Measurements from ENCODE around the gene NPR2.

NPR2 gene

DNA sequence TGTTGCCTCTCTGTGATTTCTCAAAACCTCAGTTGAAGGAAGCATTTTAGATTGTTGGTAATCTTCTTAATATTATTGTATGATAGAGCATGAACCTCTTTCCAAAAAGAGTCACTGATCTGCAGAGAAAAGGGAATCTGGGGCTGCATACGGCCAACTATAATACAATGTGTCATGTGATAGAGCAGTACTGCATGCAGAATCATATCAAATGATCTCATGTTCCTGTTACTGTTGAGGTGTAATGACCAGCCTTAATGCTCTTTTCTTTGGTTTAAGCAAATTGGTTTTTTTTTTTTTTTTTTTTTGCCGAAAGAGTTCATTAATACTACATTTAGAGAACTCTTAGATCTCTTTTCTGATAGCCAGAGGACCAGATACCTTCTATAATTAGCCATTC lies 24.4 kb upstream of the NPR2 start:
- no peak for DNase-seq

DNA sequence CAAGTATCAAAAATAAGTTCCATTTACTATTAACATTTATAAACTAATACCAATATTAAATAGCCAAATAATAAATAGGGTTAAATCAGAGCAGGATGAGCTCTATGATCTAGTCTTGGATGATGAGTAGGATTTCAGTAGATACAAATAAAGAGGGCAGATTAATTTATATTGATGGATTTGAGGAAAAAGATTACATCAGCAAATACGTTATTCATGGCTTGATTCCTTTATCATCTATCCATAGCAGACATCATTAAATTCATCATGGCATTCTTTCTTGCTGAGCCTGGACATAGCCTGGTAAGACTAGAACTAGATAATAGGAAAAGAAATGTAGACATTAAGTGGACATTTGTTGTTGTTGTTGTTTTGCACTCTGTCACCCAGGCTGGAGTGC lies 23.9 kb upstream of the NPR2 start:
- DNase-seq = no peak

DNA sequence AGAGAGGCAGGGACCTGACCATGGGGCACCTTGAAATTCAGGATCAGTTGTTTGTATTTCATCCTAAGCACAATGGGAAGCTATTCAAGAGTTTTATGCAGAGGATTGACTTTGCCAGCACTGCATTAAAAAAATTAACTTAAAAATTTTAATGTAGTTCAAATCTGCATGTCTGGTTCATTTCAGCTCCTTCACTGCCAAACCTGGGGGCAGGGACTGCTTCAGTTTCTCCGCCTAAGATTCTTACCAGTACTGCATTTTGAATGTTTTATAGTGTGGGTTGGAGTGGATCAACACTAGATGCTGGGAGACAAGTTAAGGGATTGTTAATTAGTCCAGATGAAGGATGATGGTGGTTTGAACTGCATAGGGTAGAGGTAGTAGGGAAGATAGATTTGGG lies 21.6 kb upstream of the NPR2 start:
- DNase-seq = no peak

DNA sequence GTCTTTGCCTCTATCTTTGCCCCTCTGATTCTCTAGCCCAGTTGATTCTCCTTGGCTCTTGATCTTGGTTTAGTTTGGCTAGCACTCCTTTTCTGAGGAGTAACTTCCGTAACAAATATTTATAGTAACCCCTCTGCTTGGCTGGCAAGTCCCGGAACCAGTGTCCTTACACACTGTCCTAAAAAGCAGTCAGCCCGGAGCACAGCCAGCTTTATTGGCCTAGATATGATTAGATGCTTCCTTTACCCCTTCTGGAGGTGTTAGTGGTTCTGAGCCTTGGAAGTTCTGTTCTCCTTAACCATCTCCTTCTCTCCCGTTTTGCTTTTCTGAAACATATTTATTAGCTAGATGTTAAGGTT lies 20.3 kb upstream of the NPR2 start:
- DNase-seq = no peak

DNA sequence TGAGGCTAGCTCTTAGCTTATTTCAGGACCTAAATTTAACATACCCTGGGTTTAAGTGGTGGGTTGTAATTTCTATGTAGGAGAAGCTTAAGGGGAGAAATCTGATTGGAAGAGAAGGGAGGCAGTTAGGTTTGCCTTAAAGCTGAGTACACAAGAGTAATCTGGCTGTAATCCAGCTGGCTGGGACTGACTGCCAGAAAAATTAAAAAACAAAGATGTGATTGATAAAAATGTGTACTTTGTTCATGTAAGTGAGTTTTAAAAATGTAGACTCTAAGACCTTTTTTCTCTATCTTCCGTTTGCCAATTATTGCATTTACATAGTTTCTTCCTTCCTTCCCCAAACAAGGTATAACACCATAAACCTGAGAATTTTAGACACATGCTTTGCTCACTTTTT lies 19.9 kb upstream of the NPR2 start:
- no peak for DNase-seq

DNA sequence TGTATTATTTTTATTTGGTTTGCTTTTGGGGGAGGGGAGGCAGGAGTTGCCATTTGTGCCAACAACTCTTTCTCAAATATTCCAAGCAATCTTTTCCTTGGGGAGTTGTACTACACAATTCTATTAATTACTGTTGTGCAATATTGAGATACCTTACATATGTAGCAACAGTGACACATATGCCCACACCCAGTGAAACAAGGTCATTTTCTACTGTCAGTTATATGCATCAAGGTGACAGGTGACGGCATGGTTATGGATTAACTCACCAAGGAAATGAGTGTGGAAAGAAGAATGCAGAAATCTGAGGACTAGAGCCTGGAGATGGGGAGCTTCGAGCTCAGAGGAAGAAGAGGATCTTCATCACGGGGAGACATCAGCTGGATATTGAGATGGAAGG lies 19.4 kb upstream of the NPR2 start:
- no peak for DNase-seq

DNA sequence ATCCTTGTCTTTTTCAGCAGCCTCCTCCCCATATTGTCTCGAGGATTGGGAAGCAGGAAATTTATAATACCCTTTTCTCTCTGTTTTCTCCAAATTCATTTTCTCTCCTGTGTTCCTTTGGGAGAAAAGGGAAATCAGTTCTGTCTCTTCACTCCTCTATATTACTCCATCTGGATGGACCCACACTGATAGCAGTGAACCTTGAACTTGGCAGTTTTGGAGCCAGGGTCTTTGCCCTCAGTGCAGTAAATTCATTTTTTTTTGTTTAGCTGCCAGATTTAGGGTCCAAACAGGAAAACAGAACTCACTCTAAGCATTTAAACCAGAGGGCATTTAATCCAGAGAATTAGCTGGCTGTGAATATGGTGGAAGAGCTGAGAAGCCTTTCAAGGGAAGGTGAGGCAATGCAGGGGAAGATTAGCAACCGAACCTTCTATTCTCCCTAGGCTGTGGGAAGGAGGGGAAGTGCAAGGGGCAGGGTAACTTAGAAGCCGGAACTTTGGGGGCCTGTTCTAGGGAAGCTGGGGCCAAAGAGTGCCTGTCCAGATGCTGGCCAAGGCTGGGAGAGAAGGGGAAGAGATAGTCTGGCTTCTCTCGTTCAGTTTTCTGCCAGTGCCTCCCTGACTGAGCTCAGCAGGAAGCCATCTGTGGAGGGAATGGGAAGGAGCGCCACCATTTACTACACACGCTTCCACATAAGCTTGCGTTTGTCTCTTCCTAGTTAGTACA lies 16.3 kb upstream of the NPR2 start:
- no peak for DNase-seq

DNA sequence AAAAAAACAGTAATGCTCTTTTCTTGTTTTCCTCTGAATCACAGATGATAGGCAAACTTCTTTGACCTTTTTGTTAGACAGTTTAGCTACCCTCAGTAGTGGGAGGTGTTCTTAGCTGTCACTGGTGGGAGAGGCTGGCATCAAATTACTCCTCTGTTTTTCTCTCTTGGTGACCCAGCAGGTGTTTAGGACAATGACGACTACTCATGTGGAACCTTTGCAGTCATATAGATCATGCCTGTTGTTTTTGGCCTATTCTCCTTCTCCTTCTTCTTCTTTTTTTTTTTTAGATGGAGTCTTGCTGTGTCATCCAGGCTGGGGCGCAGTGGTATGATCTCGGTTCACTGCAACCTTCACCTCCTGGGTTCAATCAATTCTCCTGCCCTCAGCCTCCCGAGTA lies 15.4 kb upstream of the NPR2 start:
- no peak for DNase-seq

DNA sequence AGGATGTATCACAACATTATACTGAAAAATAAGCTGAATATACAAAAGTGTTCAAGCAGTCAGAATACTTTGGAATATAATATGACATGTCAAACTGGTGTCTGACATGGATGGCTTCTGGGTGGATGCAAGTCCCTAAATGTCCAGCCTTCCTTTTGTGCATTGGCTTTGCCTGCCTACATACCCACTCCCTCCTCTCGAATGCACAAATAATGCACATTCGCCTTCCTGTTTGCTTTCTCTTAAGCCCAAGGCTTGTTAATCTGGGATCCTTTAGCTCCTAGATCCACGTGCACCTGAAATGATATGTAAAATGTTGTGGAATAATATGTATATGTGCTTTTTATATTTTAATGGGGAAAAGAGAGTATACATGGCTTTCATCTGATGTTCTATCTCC lies 12.9 kb upstream of the NPR2 start:
- no peak for DNase-seq

DNA sequence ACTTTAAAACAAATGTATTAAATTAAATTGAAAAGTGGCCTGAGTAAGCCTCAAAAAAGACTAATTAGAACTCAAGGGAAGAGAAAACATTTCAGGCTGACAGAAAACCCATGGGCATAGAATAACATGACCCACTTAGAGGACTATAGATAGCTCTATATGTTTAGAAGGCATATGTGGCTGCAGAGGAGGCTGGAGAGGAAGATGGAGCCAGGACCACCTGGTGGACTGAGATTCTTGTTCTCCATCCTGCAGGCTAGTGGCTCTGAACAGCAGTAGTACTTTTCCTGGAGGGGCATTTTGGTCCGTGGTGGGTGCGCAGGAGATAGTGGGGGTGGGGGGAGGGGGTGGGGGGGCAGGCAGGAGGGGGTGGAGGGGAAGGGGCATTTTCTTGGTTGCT lies 10.3 kb upstream of the NPR2 start:
- DNase-seq = no peak

DNA sequence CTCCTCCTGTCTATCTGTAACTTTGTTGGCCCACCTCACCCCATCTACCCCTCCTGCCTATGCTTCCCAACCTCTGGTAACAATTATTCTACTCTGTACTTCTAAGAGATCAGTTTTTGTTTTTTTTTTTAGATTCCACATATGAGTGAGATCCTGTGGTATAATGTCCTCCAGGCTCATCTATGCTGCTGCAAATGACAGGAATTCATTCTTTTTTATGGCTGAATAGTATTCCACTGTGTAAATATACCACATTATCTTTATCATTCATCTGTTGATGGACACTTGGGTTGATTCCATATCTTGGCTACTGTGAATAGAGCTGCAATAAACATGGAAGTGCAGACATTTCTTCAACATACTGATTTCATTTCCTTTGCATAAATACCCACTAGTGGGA lies 8.0 kb upstream of the NPR2 start:
- DNase-seq = no peak

DNA sequence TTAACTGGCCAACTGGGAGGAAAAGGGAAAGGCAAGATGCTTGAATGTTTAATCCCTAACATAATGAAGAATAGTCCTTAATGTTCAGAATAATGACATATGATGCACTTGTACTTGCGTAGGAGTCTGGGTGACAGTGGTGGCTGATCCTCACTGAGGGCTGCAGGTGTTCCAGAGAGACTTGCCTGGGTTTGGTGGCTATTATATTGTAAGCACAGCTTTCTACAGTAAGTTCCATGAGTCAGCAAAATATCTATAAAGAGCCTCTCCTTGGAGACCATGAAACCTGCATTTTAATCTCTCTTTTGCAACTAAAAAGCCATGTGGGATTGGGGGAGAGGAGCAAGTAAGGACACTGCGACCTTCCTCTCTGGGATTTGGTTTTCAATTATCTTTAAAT lies 1.9 kb upstream of the NPR2 start:
- no peak for DNase-seq

DNA sequence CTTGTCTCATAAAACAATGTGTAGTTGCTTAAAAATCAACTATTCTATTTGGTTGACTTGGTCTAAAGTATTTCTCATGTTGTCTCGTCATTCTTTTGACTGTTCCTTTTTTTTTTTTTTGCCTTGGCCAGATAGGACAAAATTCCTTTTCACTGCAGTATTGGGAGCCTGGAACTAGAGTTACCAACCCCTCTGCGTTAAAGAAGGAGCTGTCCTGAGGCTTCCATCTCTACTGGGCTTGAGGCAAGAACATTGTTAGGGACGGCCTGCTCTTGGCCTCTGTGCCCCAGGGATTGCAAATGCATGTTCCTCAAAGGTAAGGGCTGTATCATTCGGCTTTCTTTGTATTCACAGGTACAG lies 1.4 kb upstream of the NPR2 start:
- DNase-seq = no peak

DNA sequence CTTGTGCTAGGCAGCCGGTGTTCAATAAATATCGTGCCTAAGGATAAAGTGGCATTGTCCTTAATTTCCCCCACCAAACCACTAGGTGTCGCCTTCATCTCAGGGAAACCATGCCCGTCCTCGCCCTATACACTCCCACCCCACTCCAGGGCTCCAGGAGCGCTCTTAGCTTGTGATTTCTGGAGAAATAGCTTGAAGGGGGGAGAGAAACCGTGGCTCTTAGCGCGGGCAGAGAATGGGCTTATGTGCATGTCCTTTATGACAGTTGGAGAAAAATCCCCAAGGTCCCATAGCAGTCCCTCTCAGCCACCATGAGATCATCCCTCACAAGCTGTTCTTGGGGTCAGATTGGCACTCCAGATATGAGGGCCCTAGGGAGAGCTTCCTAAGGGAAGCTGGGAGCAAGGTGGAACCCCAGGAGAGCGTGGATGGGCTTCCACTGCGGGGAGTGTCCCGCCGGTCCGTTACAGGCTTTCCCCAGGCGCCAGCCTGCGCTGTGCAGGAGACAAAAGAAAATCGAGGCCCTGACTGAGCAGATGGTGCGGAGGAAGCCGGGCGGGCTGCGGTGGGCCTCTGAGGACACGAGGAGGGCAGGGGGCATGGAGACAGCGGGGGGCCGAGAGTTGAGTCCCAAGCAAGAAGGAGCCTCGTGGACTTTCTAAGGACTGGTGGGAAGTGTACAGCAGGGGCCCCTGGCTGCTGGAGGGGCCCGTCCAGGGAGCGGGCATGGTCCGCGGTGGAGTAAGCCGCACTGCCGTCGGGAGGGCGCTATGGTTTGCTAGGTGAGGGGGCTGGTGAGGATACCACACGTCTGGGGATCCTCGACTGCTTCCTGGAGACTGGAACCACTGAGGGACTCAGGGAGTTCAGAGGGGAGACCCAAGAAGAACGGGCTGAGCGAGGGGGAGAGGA lies 750 bp upstream of the NPR2 start:
- DNase-seq = peak; percentile 56

DNA sequence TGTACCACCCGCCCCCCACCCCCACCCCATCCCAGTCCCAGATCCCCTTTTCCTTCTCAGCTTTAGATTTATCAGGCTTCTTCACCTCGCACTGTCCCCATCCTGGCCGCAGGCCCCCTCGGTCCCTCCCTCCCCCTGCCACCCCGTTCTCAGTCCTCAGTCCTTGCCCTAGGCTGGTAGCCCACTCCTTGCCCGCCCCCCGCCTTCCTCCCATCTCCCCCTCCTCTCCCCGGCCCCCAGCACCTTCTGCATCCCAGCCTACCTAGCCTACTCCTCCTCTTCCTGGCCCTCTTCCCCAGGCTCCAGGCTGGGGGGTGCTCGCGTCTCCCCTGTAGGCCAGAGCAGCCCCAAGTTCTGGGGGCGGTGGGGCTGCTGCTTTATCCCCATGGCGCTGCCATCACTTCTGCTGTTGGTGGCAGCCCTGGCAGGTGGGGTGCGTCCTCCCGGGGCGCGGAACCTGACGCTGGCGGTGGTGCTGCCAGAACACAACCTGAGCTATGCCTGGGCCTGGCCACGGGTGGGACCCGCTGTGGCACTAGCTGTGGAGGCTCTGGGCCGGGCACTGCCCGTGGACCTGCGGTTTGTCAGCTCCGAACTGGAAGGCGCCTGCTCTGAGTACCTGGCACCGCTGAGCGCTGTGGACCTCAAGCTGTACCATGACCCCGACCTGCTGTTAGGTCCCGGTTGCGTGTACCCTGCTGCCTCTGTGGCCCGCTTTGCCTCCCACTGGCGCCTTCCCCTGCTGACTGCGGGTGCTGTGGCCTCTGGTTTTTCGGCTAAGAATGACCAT lies 828 bp downstream of the NPR2 start:
- DNase-seq = no peak

DNA sequence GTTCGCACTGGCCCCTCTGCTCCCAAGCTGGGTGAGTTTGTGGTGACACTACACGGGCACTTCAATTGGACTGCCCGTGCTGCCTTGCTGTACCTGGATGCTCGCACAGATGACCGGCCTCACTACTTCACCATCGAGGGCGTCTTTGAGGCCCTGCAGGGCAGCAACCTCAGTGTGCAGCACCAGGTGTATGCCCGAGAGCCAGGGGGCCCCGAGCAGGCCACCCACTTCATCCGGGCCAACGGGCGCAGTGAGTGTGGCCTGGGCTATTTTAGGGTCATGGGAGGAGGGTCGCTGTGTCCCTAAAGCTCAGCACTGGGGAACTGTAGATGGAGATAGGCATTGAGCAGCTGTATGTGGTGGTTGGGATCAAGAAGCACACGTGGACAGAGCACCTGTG lies 1.4 kb downstream of the NPR2 start:
- no peak for DNase-seq

DNA sequence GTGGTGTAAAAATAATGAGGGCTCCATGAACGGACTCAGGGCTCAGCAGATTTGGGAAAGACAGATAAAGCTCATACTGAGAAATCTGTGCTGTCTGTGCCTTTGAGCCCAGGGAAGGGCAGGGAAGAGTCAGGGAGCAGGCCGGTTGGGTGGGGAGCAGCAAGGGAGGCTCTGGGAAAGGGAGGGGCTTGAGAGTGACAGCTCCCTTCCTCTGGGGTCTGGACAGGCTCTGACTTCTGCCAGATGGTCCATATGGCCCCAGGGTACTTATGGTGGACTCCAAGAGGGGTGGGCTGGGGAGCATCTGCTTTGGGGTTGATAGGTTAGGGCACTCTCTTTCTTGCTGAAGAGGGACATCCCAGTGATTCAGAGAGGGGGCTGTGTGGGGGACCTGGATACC lies 2.1 kb downstream of the NPR2 start:
- no peak for DNase-seq

DNA sequence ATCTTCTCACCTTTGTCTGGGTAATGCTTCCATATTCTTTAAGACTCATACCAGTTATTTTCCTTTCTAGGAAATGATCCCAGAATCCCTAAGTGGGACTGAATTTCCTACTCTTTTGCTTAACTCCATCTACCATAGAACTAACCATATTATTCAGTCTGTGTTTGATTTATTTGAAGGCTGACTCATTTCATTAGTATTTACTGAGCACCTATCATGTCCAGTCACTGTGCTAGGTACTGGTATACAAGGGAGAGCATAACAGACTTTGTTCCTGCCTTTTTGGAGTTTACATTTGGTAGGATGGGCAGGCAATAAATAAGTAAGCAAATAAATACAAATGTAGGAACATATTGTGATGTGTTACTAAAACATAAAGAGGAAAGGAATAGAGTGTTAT lies 4.3 kb downstream of the NPR2 start:
- no peak for DNase-seq

DNA sequence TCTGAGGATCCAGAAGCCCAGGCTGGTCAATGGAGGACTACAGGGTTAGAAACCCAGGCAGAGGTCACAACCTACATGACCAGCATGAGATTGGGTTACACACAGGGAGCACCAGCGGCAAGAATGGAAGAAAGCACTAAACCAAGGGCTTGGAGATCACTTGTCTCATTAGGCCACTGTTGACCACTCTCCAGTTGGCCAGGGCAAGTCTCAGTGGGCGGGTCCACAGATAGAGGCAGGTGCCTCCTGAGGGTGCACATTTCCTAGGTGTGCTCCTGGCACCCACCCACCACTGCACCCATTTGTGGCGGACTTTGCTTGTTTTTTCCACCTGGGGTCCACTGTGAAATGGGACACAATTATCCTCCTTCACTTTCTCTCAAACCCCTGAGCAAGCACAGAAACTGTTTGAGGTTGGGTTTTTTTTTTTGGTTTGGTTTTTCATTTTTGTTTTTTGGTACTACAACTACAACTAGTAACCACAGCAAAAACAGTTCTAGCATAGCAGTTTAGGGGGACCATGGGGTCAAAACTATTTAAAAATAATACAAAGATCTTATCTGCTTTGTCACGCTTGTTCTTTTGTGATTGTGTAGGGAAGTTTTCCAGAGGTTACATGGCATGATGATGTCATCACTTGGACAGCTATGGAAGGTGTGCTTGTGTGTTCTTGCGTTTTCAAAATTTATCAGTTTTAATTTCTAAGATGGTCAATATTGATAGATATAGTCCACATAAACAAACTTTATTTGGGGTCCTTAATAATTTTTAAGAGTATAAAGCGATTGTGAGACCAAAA lies 6.1 kb downstream of the NPR2 start:
- DNase-seq = no peak

DNA sequence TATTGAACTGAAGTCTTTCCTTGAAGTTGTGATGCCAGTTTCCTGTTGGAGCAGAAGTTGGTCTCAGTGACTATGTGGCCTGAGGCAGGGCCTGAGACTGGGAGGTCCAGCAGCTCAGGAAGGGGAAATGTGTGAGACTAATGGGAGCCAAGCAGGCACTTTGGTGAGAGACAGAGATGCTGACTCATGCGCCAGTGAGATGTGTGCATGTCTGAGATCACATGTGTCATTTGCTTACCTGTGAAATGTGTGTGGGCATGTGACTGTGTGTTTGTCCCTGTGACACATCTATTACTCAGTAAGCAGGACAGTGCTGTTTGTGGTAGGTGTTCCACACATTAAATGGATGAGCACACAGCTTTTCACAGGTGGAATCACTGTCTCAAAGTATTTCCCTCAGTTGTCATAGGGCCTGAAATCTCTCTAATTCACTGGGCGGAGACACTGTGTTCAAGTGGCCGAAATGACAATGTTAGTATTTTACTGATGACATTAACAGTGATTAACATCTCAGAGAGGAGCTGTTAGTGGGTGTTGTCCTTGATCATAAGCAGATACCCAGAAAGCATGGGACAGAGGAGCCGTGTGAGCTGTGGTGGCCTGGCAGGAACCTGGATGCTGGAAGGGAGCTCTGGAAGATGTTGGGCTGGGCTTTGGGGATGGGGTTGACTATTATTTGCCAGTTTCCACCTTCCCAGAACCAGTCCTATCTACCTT lies 7.4 kb downstream of the NPR2 start:
- DNase-seq = peak; percentile 15

DNA sequence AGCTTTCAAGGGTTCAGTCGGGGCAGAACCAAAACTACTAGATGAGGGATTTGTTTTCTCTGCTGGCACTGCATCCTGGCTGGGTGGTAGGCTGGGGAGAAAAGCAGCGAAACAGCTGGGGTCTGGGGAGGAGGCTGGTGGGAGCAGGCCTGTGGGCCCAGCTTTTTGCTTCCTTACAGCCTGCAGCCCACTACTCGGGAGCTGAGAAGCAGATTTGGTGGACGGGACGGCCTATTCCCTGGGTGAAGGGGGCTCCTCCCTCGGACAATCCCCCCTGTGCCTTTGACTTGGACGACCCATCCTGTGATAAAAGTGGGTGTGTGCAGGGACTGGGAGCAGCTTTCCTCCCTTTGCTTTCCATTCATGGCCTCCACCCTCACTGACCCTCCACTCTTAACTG lies 9.1 kb downstream of the NPR2 start:
- no peak for DNase-seq

All from RPMI8226 (cell line).